OCI-LY3 (cell line): ENCODE measurements around the gene UBE2L6.

ENCODE experiments used
- CTCF ChIP-seq: fragments of 200-600, 300-600 bp; sonication (generic); IDR thresholded peaks from 2 replicates; pipeline ENCODE4 v1.5.1; 2014; ENCODE audit warnings: antibody characterized with exemption, low read length, low read depth
- EZH2phosphoT487 ChIP-seq: fragments of 200-600 bp; shearing (Covaris generic); IDR thresholded peaks from 2 replicates; pipeline ENCODE4 v1.6.1; 2018; ENCODE audit warnings: antibody characterized with exemption, mixed run types, low read depth

- no peak for TF ChIP-seq CTCF
- no peak for TF ChIP-seq EZH2phosphoT487
Observed at GRCh38 chr11:57529012-57529411, 38.5 kb downstream of the UBE2L6 start.
